Epithelial cell of proximal tubule (primary cell): ENCODE data around the gene XIST. TPM values are rescaled to one million over a fixed set of nuclear protein-coding genes. Genes with fewer than 3 reads are reported as not detected.

Source experiments
- DNase-seq: peaks from one replicate; pipeline ENCODE4 v3.0.0-alpha.2; 2011; ENCODE audit warnings: low read depth
- H3K4me3 ChIP-seq: 2 replicates; pipeline ENCODE4 v1.5.1; 2011; ENCODE audit warnings: low read depth, mild to moderate bottlenecking, low read length
- CTCF ChIP-seq: conservative IDR thresholded peaks from 2 replicates; pipeline ENCODE4 v1.5.1; 2012; ENCODE audit warnings: low read depth, mild to moderate bottlenecking, low read length
- total RNA-seq: library from RNA; depleted of rRNA; stranded (reverse); fragments of >200 nt; gene quantifications from 2 replicates; pipeline ENCODE4 v1.2.3, GENCODE V29; 2015

The XIST gene
- total RNA-seq, 1 donor from 2014 or later = not detected

GRCh38 chrX:73863268-73863667 lies 10.8 kb upstream of the XIST start:
- TF ChIP-seq CTCF = no peak
- no peak for DNase-seq
- H3K4me3 ChIP-seq = no peak overlapping the region

- no peak for DNase-seq
- TF ChIP-seq CTCF = no peak
- H3K4me3 ChIP-seq = no peak overlapping the region
Observed at GRCh38 chrX:73859622-73860021, 7.1 kb upstream of the XIST start.

GRCh38 chrX:73855546-73855945 lies 3.0 kb upstream of the XIST start:
- no peak overlapping the region for H3K4me3 ChIP-seq
- TF ChIP-seq CTCF = peak; percentile 73
- DNase-seq = no peak

- TF ChIP-seq CTCF = no peak
- no peak for DNase-seq
- no peak overlapping the region for H3K4me3 ChIP-seq
Observed at GRCh38 chrX:73852022-73852421, 492 bp downstream of the XIST start.

GRCh38 chrX:73851014-73852009 lies 1.2 kb downstream of the XIST start:
- DNase-seq = no peak
- no peak for TF ChIP-seq CTCF
- no peak overlapping the region for H3K4me3 ChIP-seq

GRCh38 chrX:73850124-73851013 lies 2.1 kb downstream of the XIST start:
- no peak for DNase-seq
- TF ChIP-seq CTCF = peak; percentile 44
- no peak overlapping the region for H3K4me3 ChIP-seq
